Endometrium (tissue), 2 donors: Measurements from ENCODE around the gene CCR3.

Source experiments
- FAIRE-seq: peaks from 2 replicates; lab custom pipeline; 2012; peaks lifted over from hg19 to GRCh38; lab: Jason Lieb, UNC
- donor health status: control.
- donor health status: control.

The CCR3 gene

DNA sequence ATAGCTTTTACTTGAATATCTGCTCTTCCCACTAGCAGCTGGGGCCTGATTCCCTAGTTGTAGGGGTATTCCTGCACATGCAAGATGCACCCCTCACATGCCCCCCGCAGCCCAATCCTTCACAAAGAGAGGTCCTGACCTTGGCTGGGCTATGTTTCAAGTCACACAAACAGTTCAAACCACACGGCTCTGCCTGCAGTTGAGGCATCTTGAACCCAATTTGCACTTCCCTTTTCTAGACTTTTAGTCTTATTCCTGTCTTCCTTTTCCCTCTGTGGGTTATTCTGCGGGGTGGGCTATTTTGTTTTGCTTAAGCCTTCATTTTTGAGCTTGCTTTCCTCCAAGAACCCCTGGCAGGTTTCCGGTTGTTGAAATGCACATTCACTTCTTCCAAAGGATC is 20.9 kb upstream of the CCR3 start:
- FAIRE-seq, result no peak

DNA sequence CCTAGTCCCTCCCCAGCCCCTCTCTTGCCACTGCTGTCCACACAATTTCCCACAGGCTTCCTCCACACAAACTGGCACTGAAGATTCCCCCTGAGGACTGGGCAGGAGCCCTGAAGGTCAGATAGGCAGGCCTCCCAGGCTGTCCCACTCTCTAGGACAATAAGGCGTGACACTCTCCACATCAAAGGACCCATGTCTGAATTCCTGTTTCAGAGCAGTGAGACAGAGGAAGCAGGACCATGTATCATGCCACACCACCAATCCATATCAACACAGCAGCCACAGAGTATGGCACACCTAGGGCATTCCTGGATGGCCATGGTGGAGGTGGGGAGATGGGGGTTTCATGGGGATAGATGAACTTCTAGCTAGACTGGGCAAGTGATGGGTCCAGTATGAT is 20.3 kb upstream of the CCR3 start:
- no peak for FAIRE-seq

DNA sequence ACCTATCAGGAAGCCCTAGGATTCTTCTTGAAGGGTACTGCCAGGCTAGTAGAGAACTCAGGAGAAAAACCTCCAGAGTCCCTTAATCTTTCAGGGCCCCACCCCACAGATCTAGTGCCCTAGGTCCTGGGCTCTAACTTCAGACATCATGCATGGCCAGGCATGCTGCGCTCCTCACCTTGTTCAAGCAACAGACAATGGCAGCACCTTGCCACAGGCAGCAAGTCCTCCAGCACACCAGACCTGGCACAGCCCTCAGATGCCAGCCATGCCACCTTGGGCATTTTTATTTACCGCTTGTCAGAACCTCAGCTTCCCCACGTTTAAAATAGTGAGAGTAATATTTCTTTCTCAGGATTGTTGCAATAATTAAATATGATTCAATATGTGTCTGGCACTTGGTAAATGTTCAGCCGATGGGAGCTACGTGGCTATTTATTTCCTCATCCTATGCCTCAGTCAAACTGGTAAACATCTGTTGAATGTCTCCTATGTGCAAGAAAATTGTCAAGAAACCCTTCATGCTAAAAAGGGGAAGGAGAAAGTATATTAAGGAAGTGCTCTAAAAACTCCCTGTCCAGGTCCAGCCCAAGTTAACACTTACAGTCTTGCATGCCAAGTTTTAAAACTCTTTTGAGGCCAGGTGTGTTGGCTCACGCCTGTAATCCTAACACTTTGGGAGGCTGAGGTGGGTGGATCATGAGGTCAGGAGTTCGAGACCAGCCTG is 19.7 kb upstream of the CCR3 start:
- FAIRE-seq, result no peak

GRCh38 chr3:46228260-46229242 is 13.7 kb upstream of the CCR3 start:
- FAIRE-seq, result peak; percentile 51

DNA sequence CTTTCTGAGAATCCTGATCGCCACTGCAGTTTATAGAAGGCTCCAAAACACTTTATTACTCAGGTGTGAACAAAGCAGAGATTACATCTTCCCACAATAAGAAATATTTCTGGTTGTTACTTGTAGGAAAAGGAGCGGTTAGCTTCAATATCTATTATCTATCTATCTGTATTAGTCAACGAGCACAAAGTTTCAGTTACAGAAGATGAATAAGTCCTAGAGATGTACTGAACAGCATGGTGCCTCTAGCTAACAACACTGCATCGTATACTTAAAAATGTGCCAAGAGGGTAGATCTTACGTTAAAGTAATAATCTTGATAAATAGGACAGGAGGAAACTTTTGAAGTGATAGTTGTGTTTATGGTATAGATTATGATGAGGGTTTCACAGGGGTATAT is 10.9 kb upstream of the CCR3 start:
- no peak for FAIRE-seq

GRCh38 chr3:46233194-46233593 is 9.1 kb upstream of the CCR3 start:
- FAIRE-seq, result no peak

- no peak for FAIRE-seq
These were observed 6.8 kb upstream of the CCR3 start for GRCh38 chr3:46235425-46235824.

GRCh38 chr3:46236294-46237054 is 5.8 kb upstream of the CCR3 start:
- no peak for FAIRE-seq

- FAIRE-seq, result no peak
These were observed 3.9 kb upstream of the CCR3 start for GRCh38 chr3:46238386-46238785.

- FAIRE-seq, result no peak
These were observed 2.8 kb upstream of the CCR3 start for GRCh38 chr3:46239301-46239938.

DNA sequence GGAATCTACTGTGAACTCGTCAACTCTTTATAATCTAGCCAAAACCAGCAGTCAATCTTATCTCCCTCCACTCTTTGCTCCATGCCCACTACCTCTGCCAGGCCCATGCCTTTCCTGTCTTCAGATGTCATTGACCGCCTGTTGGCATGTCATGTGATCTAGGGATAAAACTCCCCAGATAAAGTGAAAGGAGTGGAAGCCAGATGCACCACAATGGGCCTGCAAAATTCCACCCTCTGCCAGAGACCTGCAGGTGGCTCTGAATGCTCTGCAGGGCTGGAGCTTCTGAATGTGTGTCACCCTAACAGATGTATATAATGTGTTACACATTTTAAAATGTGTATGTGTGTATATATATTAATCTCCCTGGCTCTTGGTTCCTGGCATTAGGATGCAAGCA is 2.3 kb upstream of the CCR3 start:
- no peak for FAIRE-seq

- FAIRE-seq, result no peak
These were observed 1.3 kb downstream of the CCR3 start for GRCh38 chr3:46243560-46243959.

- no peak for FAIRE-seq
These were observed 2.9 kb downstream of the CCR3 start for GRCh38 chr3:46245146-46245545.

- no peak for FAIRE-seq
These were observed 10.7 kb downstream of the CCR3 start for GRCh38 chr3:46252980-46253379.

- FAIRE-seq, result no peak
These were observed 16.3 kb downstream of the CCR3 start for GRCh38 chr3:46258525-46258924.

GRCh38 chr3:46261926-46262594 is 19.8 kb downstream of the CCR3 start:
- no peak for FAIRE-seq

DNA sequence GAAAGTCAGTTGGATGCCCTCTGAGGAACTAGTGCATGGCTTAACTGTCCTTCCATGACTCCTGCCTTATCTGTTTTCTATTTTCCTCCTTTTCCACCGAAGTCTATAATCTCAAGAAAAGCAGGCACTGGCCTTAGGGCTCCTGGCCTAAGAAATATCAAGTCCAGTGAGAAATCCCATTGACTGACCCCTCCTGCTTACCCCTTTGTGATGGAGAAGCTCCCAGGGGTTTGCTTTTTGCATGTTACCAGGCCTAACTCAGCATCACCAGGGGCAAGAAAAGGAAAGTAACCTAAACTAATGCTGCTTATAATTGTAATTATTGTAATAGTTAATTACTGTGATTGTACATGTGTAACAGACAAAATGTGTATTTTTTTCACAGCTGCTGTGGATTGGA is 21.7 kb downstream of the CCR3 start:
- no peak for FAIRE-seq

DNA sequence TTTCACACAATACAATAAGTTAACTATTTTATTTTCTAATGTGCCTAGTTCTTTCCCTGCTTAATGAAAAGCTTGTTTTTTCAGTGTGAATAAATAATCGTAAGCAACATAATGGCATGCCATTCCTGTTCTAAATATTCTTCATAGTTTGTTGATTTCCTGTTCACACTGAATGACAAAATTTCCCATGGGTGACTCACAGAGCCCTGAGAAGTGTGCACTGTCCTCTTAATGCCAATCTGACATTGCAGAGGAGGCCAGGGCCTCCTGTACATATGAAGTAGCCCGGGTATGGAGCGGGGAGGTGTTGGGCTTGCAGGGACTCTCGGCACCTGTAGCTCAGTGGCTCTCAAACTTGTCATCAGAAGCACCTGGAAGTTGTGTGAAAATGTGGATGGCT is 24.3 kb downstream of the CCR3 start:
- FAIRE-seq, result no peak

DNA sequence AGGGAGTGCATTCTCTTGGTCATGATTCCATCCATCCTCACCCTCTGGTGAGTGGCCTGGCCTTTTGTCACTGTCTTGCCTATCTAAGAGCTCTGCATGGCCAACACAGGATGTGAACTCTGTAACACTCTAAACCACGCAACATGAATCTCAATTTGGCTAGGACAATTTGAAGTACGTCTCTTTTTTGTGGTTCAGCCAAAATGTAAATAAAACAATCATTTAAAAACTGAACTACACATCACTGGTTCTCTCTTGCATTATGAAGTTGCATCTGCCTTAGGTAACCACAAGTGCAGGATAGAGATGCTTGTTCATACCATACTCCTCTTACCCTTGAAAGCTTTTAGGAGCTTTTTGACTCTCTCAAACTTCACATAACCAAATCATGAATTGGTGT is 27.3 kb downstream of the CCR3 start:
- FAIRE-seq, result no peak

DNA sequence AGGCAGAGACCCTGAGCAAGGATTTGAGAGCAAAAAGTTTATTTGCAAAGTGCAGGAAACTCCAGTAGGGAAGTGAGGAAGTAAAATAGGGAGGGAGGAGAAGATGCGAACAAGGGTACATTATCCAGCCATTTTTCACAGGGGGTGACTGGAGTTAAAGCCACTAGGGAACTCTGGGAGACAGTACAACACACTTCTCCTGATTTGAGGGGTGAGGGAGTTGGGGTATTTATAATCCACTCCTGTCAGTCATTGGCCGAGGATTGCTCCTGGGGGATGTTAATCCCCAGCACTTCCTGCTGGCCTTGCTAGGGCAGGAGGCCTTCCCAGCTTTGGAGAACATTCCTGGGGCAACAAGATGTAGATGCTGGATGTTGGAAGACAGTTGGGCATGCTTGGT is 28.2 kb downstream of the CCR3 start:
- FAIRE-seq, result no peak

DNA sequence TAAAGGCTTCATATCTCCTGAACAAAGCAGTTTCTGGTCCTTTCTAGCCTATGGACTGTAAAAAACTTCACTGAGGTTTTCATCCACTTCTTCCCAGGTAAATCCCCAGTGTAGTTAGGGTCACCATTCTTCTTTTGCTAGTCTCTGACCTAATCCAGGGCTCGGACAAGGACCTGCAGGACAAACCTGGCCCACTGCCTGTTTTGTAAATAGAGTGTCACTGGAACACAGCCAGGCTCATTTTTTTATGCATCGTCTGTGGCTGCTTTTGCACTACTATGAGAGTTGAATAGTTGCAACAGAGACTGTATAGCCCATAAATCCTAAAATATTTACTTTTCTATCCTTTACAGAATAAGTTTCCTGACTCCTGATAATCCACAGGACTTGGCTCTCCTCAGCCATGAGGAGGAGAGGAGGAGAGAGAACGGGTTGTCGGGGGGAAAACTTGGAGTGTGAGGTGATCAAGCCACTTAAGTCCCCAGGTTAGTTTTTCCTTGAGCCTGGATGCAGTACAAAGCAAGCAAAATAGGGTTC is 29.0 kb downstream of the CCR3 start:
- no peak for FAIRE-seq
